Stimulated activated CD4-positive, alpha-beta T cell treated with anti-CD3 and anti-CD28 coated beads, Interleukin-1b, Interleukin-23, amount 100 ng/mL, for 24 hours (primary cell): ENCODE results near the gene FUT7.
"Not testable (repeated sequence)": the region's sequence is repeated elsewhere in the genome, so short reads cannot be mapped to it uniquely, and the experiment has no call there.

Source experiments
- DNase-seq, 4 experiments: peaks; one replicate each; pipeline ENCODE4 v3.0.0-alpha.2; 2020; ENCODE audit warnings: low read depth in 4 of 4, low spot score in 1 of 4

Gene FUT7

DNA sequence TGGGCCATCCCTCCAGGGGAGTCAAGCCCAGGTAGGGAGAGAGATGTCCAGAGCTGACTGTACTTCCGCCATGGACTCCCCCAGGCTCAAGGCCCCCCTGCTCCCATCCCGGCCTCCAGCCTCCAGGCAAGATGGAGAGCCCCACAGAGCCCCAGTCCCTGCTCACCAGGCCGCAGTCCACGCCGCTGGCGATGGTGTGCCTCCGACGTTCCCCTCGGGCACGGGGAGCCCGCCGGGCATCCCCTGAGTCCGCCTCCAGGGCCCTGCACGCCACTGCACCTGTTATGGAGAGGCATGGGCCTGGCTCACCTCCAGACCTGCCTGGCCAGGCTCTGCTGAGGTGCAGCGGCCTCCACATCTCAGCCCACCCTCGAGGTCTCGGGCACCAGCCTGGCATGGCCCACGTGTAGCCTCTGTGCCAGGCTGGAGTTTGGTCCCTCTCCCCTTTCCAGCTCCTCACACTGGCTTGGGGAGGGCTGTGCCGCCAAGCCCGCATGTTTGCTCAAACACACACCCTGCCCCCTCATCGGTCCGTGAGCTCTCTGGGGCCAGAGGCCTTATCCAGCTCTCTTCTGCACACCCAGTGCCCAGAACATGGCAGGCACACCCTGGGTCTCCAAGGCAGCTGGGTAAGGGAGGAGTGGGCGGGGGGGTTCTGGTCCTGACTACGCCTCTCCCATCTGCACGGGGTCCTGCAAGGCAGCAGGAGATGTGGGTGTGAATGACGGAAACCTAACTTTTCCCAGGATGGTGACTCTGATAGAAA lies 34.4 kb upstream of the FUT7 start:
- no peak for DNase-seq

DNA sequence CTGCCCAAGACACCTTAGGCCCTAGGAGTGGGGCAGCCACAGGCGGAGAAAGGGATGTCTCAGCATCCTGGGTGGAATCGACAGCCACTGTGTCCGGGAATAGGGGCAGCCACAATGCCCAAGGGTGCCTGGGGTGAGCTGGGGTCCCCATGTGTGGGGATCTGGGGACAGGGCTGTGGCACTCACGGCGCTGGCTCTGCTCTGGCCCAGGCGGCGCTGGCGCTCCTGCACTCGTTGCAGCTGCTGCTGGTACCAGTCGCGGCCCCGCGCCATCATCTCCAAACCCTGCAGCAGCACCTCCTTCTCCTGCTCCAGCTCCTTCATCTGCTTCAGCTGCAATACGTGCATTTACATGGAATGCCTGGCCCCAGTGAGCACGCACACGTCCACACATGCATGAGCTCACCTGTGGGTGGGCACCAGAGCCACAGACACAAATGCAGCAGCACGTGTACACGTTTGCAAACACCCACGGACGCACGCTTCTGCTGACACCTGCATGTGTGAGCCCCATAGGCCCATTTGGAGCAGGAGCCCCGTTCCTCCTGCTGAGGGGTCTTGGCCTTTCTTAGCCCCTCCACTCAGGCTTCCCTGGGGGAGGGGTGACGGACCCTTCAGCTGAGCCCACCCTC lies 33.6 kb upstream of the FUT7 start:
- DNase-seq, result no peak

DNA sequence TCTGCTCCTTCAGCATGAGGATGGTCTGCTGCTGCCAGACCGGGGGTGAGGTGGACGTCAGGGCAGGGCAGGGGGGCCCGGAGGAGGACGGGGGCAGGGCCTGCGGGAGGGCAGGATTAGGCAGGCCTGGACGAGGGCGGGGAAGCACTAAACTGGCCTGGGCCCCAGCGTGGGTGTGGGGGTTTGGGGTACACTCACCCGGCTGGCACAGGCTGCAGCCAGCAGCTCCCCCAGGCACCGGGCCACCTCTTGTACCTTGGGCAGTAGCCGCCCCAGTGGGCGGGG lies 32.9 kb upstream of the FUT7 start:
- no peak for DNase-seq

DNA sequence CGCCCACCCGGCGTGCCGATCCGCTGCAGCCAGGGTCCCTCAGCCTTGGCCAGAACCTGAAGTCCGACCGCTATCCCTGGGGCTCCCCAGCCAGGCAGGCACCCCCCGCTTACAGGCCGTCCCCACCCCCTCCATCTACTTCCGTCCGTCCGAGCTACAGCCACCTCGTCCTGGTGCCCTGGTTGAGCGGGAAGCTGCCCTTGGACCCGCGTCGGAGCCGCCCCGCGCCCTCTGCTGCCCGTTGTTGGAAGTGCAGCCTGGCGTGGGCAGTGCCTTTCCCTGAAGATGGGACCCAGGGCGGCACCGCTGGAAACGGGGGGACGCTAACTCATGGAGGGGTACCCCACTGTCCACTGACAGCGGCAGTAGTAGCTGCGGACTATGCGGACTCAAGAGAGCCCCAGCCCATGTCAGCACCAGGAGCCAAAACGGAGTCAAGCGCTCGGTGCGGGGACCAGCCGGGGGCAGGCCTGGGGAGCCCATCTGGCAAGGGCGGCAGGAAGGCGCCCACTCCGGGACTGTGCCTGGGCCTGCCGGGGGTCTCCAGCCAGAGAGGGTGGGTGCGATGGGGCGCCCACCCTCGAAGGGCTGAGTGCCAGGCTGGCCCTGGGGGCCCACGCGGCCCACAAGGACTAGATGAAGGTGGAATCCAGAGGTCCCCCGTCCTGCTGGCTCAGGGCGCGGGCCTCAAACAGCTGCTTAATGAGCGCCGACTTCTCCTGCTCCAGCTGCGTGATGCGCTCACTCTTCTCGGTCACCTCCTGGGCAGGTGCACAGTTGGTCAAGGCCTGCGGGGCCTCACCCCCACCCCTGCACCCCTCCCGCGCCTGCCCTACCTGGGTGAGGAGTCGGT lies 32.4 kb upstream of the FUT7 start:
- DNase-seq, result peak in 2 of 4 experiments; percentile 43 to 59

DNA sequence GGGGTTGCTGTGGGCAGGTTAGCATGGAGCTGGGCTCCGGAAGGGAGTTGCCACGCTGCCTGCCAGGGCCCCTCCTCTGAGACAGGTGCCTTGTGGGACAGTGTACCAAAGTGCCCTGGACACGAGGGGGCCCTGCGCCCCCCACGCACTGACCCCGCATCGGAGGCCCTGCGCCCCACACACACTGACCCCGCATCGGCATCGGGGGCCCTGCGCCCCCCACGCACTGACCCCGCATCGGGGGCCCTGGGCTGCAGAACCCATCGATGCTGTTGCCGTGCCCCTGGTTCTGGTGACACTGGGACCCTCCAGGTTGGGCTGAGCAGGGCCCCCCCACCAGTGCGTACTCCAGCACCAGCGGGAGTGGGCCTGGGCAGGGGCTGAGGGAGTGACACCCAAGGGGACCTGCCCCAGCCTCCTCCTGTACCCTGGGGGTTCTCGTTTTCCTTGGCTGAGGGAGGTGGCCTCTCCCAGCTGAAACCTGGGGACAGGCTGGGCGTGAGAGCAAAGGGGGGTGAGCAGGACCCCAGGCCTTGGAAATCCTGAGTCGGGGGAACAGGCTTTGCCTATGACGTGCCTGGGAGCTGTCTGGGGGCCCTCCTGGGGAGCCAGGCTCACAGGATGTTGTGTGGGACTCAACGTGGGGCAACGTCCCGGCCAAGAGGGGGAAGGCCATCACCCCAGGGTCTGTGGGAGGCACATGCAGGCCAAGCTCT lies 31.6 kb upstream of the FUT7 start:
- DNase-seq, result no peak

DNA sequence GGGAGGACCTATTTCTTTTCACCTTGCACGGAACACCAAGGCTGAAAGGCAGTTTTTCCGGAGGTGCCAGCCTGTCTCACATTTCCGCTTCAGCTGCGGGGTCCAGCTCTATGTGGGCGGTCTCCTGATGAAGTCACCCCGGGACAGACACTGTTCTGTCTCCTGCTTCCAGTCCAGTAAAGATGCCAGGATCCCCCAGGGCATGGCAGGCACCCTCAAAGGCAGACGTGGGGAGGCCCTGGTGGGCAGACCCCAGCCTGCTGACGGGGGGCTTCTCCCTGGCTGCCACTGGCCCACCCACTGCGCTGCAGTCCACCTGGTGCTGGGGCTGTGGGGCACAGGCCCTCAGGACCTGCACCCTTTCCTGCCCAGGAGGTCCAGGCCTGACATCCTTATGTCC lies 30.9 kb upstream of the FUT7 start:
- not testable (repeated sequence) for DNase-seq

DNA sequence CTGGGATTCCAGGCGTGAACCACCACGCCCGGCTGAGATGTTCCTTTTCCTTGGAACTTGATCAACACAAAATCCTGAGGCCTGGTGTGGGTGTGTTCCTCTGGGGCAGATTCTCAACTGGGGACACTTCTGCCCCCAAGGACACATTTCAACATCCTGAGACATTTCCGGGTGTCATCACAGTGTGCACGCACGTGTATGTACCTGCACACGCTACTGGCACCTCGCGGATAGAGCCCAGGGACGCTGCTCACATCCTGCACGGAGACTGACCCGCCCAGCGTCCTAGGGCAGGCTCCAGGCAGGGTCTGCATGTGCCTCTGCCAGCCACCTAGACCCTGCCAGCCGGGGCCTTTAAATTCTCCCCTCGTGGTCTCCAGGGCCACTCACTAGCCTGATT lies 30.5 kb upstream of the FUT7 start:
- DNase-seq, result no peak

DNA sequence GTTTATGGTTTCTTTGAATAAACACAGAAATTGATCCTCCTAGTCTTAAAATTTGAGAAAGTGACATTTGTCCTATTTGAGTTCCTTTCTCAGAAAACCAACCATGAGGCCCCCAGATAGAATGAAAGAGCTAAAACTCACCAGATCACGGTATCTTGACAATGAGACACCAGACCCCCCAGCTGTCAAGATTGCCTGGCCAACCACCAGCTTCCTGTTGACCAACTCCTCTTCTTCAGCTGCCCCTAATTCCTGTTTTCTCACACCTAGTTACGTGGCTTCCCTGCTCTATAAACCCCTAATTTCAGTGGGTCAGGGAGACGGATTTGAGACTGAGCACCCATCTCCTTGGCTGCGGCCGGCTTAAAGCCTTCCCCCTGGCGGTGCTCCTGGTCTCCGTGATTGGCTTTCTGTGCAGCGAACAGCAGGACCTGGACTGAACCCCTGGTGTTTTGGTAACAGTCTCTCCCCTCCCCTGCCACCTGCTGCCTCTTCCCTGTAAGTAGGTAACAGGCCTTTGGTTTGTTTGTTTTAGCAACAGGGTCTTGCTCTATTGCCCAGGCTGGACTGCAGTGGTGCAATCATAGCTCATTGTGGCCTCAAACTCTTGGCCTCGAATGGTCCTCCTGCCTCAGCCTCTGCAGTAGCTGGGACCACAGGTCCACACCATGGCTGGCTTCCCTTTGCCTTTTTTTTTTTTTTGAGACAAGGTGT lies 26.8 kb upstream of the FUT7 start:
- no peak for DNase-seq

DNA sequence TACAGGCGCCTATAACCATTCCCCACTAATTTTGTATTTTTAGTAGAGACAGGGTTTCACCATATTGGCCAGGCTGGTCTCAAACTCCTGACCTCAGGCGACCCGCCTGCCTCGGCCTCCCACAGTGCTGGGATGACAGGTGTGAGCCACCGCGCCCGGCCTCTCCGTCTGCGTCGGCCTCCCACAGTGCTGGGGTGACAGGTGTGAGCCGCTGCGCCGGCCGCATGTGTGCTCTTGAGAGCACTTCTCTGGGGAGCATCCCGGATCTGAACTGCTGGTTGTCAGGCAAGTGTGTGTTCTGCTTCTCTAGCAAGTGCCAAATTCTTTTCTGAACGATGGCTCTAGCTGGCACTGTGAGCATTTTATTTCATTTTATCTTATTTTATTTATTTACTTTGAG lies 25.7 kb upstream of the FUT7 start:
- no peak for DNase-seq

DNA sequence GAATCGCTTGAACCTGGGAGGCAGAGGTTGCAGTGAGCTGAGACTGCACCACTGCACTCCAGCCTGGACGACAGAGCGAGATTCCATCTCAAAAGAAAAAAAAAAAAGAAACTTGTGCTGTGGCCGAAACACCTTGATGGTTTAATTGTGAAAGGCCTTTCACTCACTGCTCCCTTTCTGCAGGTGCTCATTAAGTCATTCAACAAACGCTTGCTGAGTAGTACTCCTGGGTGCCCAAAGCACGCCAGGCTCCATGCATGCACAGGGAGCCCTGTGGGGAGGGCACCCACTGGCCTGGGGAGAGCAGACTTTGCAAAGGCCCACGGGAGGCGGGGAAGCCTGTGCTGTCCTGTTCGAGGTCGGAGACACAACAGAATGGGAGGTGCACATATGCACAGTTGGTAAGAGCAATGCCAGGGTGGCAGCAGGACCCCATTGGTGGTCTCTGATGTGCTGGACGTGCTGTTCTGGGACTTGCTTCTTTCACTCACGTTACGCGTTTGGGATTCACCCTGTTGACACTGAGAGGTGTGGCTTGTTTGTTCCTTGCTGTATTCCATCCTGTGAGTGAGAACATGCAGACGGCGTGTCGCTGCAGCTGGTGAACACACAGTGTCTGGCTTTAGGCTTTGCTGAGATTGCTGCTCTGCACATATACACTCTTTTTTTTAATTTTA lies 25.0 kb upstream of the FUT7 start:
- DNase-seq, result no peak

DNA sequence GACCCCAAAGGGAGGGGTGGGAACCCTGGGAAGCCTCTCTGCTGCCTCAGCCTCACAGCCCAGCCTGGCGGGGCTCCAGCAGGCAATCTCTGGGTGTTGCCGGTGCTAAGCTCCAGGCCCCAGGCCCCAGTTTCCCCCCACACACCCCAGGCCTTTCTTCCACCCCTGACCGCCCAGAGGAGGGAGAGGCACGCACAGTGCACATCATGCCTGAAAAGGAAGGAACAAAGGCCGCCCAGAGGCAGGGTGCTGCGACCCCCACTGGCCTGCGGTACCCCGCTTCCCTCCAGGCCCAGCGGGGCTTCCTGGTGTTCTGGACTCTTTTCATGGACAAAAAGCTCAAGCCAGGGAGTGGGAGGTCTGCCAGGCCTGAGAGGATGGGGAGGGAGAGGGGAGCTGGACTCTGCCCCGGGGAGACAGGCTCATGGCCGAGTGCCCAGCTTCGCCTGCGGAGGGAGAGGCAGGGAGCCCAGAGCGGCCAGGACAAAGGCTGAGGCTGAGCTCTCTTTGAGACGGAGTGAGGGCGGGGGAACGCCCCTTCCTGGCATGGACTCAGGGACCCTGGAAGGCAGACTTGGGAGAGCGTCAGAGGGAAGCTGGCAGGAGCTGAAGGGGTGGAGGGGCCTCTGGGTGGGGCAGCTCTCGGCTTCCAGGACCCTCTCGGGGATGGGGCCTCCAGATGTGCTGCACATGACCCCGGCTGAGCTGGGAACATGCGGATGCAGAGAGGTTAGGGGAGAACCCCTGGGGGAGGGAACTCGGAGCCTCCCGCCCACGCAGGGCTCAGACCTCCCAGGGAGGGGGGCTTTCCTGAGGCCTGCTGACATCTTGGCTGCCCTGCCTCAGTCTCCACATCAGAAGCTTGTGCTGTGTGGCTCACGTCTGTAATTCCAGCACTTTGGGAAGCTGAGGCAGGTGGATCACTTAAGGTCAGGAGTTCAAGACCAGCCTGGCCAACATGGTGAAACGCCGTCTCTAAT lies 23.8 kb upstream of the FUT7 start:
- DNase-seq, result no peak

DNA sequence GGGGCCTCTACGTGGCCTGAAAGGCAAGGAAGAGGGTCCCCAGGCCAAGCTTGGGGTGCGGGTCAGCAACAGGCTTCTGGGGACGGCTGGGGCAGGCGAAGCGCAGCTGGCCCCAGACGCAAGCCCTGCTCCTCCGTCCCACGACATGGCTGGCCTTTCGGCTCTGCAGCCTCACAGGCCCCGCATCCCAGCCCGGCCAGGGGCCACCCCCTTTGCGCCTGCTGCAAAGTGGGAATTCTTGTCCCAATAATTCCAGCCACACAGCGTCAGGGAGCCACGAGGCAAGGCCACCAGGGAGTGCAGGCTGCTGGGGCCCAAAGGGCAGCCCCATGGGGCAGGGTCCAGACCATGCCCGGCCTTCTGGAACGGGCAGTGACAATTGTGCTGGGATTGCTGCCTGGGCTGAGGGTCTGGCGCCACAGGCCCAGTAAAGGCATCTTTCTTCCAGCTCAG lies 23.1 kb upstream of the FUT7 start:
- DNase-seq, result no peak

DNA sequence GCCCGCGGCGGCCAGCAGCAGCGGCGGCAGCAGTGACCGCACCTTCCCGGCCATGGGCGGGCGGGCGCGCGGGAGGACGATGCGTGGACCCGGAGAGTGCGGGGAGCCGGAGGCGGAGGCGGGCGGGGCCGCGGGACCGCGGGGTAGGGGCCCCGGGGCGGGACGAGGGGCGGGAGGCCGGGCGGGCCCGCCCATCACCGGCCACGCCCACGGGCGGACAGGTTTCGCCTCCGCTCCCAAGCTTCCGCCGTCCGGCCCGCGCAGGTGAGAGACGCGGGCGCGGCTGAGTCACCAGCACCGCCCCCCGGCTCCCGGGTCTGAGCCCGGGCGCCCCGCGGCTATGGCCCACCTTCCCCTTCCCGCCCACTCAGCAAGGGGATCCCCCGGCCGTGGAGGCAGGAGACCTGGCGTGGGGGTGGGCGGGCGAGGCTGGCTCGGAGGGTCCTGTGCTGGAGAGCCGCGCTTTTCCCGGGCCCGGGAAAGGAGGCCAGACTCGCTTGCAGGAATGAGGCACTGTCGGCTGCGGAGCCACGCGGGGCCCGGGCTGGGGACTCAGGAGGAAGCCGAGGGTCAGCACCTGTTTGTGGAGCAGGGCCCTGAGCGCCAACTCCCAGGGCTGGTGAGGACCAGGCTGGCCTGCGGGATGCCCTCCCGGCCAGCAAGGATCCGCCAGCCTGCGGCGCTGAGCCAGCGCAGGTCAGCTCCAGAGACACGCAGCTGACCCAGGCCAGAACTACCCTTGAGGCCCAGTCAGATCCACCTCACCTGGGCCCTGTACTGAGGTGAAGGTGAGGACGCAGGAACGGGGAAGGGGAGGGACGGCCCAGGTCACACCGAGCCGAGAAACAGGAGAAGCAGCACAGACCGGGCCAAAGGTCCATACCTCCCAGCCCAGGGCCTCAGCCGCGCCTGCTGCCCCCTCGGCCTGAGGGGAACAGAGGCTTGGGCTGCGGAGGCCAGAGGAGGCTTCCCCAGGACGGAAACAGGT lies 22.4 kb upstream of the FUT7 start, which contains the start of gene ENTPD2:
ENTPD2 (minus strand) TSS at position 118 of the 988 bp plus-strand sequence; CDS start at position 54, 64 bp downstream.
- peak in 1 of 4 experiments; percentile 44 for DNase-seq

DNA sequence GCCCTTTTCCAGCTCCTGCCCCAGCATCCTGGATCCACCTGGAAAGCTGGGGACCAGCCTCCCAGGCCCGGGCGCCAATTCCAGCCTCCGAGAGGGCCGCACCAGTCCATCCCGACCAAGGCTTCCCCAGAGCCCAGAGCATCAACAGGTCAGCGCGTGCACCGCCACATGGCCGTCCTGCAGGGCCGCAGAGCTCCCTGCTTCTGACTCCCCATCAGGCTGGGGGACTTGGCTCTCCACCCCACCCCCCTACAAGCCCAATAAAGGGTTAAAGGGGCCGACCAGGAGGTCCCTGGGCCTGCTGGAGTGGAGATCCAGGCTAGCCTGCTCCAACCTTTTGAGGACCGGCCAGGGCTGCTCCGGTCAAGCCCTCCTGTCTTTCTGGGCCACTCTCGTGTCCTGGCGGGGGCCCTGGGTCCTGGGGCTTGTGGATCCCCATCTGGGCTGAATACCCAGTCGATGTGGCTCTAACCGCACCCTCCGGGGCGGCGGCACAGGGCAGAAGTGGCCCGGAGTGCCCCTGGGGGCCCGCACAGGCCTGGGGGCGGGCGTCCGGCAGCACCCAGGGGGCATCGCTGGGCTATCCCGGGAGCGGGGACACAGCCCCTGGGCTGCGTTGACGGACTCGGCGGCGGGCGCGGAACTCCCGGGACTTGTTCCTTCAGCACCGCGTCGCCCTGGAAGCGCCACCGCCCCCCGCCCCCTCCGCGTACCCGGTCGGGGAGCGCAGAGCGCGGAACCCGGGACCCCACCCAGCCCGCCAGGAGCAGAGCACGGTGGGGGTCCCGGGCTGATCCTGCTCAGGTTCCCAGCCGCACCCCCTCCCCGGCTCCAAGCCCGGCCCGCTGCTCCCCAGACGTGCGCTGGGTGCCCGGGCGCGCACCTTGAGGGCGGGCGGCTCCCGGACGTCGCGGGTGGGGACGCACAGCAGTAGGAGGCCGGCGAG lies 21.4 kb upstream of the FUT7 start:
- no peak for DNase-seq

DNA sequence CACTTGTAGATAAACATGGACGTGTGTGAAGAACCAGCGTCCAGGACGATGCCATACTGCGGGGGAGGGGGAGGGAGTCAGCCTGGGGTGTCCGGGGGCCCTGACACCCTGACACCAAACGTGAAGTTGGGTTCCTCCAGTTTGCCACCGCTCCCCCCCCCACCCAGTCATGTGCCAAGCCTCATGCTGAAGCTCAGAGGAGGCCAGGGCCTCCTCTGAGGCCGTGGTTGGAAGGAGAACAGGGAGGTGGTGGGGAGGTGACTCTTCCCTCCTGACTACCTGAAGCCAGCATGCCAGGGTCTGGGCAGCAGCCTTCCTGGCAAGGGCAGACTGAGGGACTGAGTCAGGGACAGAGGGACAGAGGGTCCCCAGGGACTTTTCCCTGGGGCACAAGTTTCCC lies 20.4 kb upstream of the FUT7 start:
- no peak for DNase-seq

DNA sequence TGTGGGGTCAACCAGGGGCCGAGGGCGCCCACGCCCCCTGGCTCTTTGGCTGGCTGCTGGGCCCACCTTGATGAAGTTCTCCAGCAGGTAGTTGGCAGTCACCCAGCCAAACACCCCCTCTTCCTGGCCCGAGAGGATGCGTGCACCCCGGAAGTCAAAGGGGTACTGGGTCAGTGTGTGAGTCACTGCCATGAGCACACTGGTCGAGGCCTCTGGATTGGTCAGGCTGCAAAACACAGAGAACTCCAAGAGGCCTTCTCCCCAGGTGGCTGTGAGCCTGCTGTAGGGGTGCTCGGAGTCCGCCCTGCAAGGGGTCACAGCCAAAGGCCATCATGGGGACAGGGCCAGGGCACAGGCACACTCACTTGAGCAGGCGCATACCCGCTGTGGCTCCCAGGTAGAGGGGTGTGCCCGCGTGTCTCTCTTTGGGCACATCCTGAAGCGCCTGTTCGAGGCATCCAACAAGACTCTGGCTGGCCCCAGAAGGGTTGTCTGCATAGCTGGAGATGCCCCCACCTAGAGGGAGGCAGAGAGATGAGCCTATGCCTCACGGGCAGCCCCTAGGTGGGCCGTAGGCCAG lies 19.3 kb upstream of the FUT7 start:
- DNase-seq, result no peak
